NK-92 (cell line): ENCODE data around the gene LTA4H.

ENCODE experiments used
- DNase-seq: peaks from one replicate; lab custom pipeline; 2025; ENCODE audit not compliant: unreplicated experiment; lab: John Stamatoyannopoulos, UW

LTA4H gene

GRCh38 chr12:95960241-95960640 is 75.1 kb downstream of the LTA4H start:
- no peak for DNase-seq

- DNase-seq, result no peak
Observed at GRCh38 chr12:95959107-95959506, 76.3 kb downstream of the LTA4H start.

GRCh38 chr12:95956557-95957145 is 78.7 kb downstream of the LTA4H start:
- no peak for DNase-seq

GRCh38 chr12:95955549-95956159 is 79.7 kb downstream of the LTA4H start:
- DNase-seq, result no peak

- no peak for DNase-seq
Observed at GRCh38 chr12:95953000-95953399, 82.4 kb downstream of the LTA4H start.

- no peak for DNase-seq
Observed at GRCh38 chr12:95951515-95951914, 83.9 kb downstream of the LTA4H start.
